WTC11 (cell line): ENCODE data around the gene UQCC2. TPM values are rescaled to one million over a fixed set of nuclear protein-coding genes. Genes with fewer than 3 reads are reported as not detected.

Experiments used
- ATAC-seq: fragments of 200-7000 bp; cut with Tn5 transposase; 2 replicates; pipeline ENCODE4 v1.10.0; 2021; ENCODE audit warnings: mild to moderate bottlenecking, moderate library complexity
- CTCF ChIA-PET: fragments of 300-600 bp; sonication (Branson Sonifier 250); formaldehyde crosslinking; loops from one replicate; lab custom pipeline; 2021; ENCODE audit warnings: antibody characterized with exemption; lab: Charles Lee
- POLR2A ChIA-PET: fragments of 350-600 bp; sonication (Branson Sonifier 250); formaldehyde crosslinking; loops from one replicate; lab custom pipeline; 2021; ENCODE audit warnings: antibody characterized with exemption; lab: Charles Lee
- DNase-seq: peaks from one replicate; pipeline ENCODE4 v3.0.0; 2021; ENCODE audit warnings: low spot score
- H3K27ac Mint-ChIP-seq: 2 replicates; pipeline ENCODE4 v1.8.0; 2021; ENCODE audit warnings: mixed read lengths
- H3K27me3 Mint-ChIP-seq: 2 replicates; pipeline ENCODE4 v1.8.0; 2021; ENCODE audit warnings: low read depth, mild to moderate bottlenecking, moderate library complexity, mixed read lengths
- H3K36me3 Mint-ChIP-seq: 2 replicates; pipeline ENCODE4 v1.8.0; 2021; ENCODE audit warnings: mixed read lengths
- H3K4me1 Mint-ChIP-seq: 2 replicates; pipeline ENCODE4 v1.8.0; 2022; ENCODE audit warnings: mixed read lengths
- H3K4me3 Mint-ChIP-seq: 2 replicates; pipeline ENCODE4 v1.8.0; 2021; ENCODE audit warnings: mild to moderate bottlenecking, moderate library complexity, mixed read lengths
- H3K9me3 Mint-ChIP-seq: 2 replicates; pipeline ENCODE4 v1.8.0; 2021; ENCODE audit warnings: mixed read lengths
- AFF4 ChIP-seq: sonication (generic); formaldehyde crosslinking; IDR thresholded peaks from 2 replicates; pipeline ENCODE4 v1.8.1; 2023; ENCODE audit warnings: mild to moderate bottlenecking, missing genetic modification reagents, borderline replicate concordance
- ARID4B ChIP-seq: sonication (generic); formaldehyde crosslinking; IDR thresholded peaks from 2 replicates; pipeline ENCODE4 v1.8.0; 2023; ENCODE audit warnings: missing genetic modification reagents, mild to moderate bottlenecking, borderline replicate concordance
- ATF3 ChIP-seq: sonication (generic); formaldehyde crosslinking; conservative IDR thresholded peaks from 2 replicates; pipeline ENCODE4 v1.8.1; 2022; ENCODE audit warnings: mild to moderate bottlenecking, missing genetic modification reagents
- ATF6 ChIP-seq: sonication (generic); formaldehyde crosslinking; IDR thresholded peaks from 2 replicates; pipeline ENCODE4 v1.8.1; 2023; ENCODE audit warnings: mild to moderate bottlenecking, missing genetic modification reagents
- FOXP1 ChIP-seq: sonication (generic); formaldehyde crosslinking; IDR thresholded peaks from 2 replicates; pipeline ENCODE4 v1.8.0; 2022; ENCODE audit warnings: missing genetic modification reagents, mild to moderate bottlenecking, moderate library complexity, borderline replicate concordance
- GABPB1 ChIP-seq: sonication (generic); formaldehyde crosslinking; IDR thresholded peaks from 2 replicates; pipeline ENCODE4 v1.8.1; 2023; ENCODE audit warnings: mild to moderate bottlenecking, missing genetic modification reagents
- HMGXB4 ChIP-seq: sonication (generic); formaldehyde crosslinking; IDR thresholded peaks from 2 replicates; pipeline ENCODE4 v1.8.1; 2023; ENCODE audit warnings: mild to moderate bottlenecking, moderate library complexity, missing genetic modification reagents
- IRF2 ChIP-seq: sonication (generic); formaldehyde crosslinking; IDR thresholded peaks from 2 replicates; pipeline ENCODE4 v1.8.0; 2022; ENCODE audit warnings: low read depth, missing genetic modification reagents, borderline replicate concordance
- MXD4 ChIP-seq: fragments of 250-450 bp; sonication (Bioruptor Pico); IDR thresholded peaks from 2 replicates; pipeline ENCODE4 v1.8.0; 2021; ENCODE audit warnings: mild to moderate bottlenecking, moderate library complexity, borderline replicate concordance
- NFATC4 ChIP-seq: fragments of 250-450 bp; sonication (Bioruptor Pico); IDR thresholded peaks from 2 replicates; pipeline ENCODE4 v1.9.0; 2021; ENCODE audit warnings: mild to moderate bottlenecking
- OVOL2 ChIP-seq: fragments of 250-450 bp; sonication (Bioruptor Pico); IDR thresholded peaks from 2 replicates; pipeline ENCODE4 v1.9.0; 2021; ENCODE audit warnings: mild to moderate bottlenecking, borderline replicate concordance
- RELA ChIP-seq: sonication (generic); formaldehyde crosslinking; IDR thresholded peaks from 2 replicates; pipeline ENCODE4 v1.8.1; 2022; ENCODE audit warnings: missing genetic modification reagents, mild to moderate bottlenecking, borderline replicate concordance
- RORB ChIP-seq: fragments of 250-450 bp; sonication (Bioruptor Pico); IDR thresholded peaks from 2 replicates; pipeline ENCODE4 v1.9.0; 2021; ENCODE audit warnings: mild to moderate bottlenecking
- SP1 ChIP-seq: sonication (generic); formaldehyde crosslinking; conservative IDR thresholded peaks from 2 replicates; pipeline ENCODE4 v1.8.1; 2022; ENCODE audit warnings: missing genetic modification reagents
- TEAD1 ChIP-seq: sonication (generic); formaldehyde crosslinking; IDR thresholded peaks from 2 replicates; pipeline ENCODE4 v1.8.0; 2022; ENCODE audit warnings: mild to moderate bottlenecking, missing genetic modification reagents
- TP53 ChIP-seq: sonication (generic); formaldehyde crosslinking; IDR thresholded peaks from 2 replicates; pipeline ENCODE4 v1.8.1; 2023; ENCODE audit warnings: mild to moderate bottlenecking, missing genetic modification reagents
- ZNF317 ChIP-seq: sonication (generic); formaldehyde crosslinking; IDR thresholded peaks from 2 replicates; pipeline ENCODE4 v1.8.1; 2023; ENCODE audit warnings: low read depth, mild to moderate bottlenecking, moderate library complexity, missing genetic modification reagents, borderline replicate concordance
- ZNF423 ChIP-seq: fragments of 250-450 bp; sonication (Bioruptor Pico); IDR thresholded peaks from 2 replicates; pipeline ENCODE4 v2.1.2; 2022; ENCODE audit warnings: mild to moderate bottlenecking, moderate library complexity
- ZNF671 ChIP-seq: fragments of 250-450 bp; sonication (Bioruptor Pico); IDR thresholded peaks from 2 replicates; pipeline ENCODE4 v1.8.0; 2021; ENCODE audit warnings: mild to moderate bottlenecking
- total RNA-seq: library from RNA; stranded (reverse); gene quantifications from 3 replicates; pipeline ENCODE4 v1.2.3, GENCODE V29; 2021
- TF ChIP-seq, protein P1 (sequence below): sonication (generic); formaldehyde crosslinking; IDR thresholded peaks from 2 replicates; pipeline ENCODE4 v1.8.1; 2022; ENCODE audit warnings: missing genetic modification reagents, borderline replicate concordance
- TF ChIP-seq, protein P2 (sequence below): sonication (generic); formaldehyde crosslinking; IDR thresholded peaks from 2 replicates; pipeline ENCODE4 v1.8.1; 2022; ENCODE audit warnings: mild to moderate bottlenecking, missing genetic modification reagents, moderate library complexity, borderline replicate concordance

UQCC2 gene
- total RNA-seq, 1 experiment from 2014 or later: 65.8 TPM

DNA sequence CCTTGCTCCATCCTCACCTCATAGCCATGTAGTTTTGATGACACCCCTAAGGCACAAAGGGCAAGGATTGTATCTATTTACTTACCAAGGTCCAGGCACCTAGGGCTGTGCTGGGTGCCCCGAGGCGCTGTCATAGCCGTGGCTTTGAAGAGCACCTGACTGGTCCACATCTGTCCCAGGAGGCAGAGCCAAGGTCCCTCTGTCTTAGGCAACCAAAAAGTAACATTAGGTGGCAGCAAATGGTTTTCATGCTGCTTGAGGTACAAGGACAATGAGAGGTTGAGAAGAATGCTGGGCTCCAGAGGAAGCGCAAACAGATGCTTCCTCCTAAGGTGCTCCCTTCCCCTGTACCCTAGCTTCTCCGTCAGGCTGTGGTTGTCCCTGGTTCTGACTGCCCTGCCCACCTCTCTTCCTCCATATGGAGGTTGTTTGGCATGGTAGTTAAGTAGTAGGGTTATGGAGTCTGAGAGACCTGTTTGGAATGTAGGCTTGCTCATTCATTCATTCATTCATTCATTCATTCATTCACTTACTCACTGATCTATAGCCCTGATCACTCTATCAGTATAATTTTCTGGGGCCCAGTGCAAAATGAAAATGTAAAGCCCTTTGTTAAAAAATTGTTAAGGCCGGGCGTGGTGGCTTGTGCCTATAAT, 3.0 kb upstream of the UQCC2 start (continued):
- TF ChIP-seq ARID4B: no peak
- no peak for TF ChIP-seq MXD4 (CRISPR knock-in tag)
- TF ChIP-seq TP53 (CRISPR knock-in tag): no peak
- TF ChIP-seq GABPB1 (CRISPR knock-in tag): no peak
- TF ChIP-seq ZNF317 (CRISPR knock-in tag): no peak
- TF ChIP-seq RELA (CRISPR knock-in tag): no peak
- TF ChIP-seq ATF6 (CRISPR knock-in tag): no peak
- no peak for TF ChIP-seq HMGXB4

DNA sequence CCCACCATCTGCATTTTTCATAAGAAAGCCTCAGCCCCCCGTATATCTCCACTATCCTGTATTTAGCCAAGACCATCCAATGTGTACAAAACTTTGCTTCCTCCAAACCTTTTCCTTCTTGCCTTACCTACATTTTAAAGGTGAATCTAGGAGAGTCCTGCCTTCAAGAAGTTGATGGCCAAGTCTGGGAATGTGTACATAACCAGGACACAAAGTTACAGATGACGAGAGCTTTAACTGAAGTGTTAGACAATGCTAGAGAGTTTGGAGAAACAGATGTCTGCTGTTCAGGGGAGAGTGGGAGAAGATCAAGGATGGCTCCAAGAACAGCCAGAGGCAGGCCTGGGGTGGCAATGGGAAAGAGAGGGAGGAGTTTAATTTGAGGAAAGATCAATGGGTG, 2.3 kb upstream of the UQCC2 start:
- no peak overlapping the region for H3K27ac Mint-ChIP-seq
- H3K9me3 Mint-ChIP-seq: no peaks in the 10 kb centered on the region
- peaks cover 26% of the 10 kb centered on the region for H3K4me1 Mint-ChIP-seq
- H3K27me3 Mint-ChIP-seq: no peaks in the 10 kb centered on the region; the same call in 1 of the 2 replicates
- CTCF ChIA-PET: interaction anchor here (1.0 to 3.5 kb wide), 3 partner anchors 9 to 13 kb away, joined by 3 to 34 read pairs (median 3); no protein-coding TSS in a partner anchor
- POLR2A ChIA-PET: no interaction called here
- H3K36me3 Mint-ChIP-seq: peaks cover 22% of the 10 kb centered on the region
- DNase-seq (no peak), ATAC-seq (no peak)
- no peak overlapping the region for H3K4me3 Mint-ChIP-seq
- TF ChIP-seq NFATC4 (CRISPR knock-in tag): no peak
- TF ChIP-seq, protein P1, sequence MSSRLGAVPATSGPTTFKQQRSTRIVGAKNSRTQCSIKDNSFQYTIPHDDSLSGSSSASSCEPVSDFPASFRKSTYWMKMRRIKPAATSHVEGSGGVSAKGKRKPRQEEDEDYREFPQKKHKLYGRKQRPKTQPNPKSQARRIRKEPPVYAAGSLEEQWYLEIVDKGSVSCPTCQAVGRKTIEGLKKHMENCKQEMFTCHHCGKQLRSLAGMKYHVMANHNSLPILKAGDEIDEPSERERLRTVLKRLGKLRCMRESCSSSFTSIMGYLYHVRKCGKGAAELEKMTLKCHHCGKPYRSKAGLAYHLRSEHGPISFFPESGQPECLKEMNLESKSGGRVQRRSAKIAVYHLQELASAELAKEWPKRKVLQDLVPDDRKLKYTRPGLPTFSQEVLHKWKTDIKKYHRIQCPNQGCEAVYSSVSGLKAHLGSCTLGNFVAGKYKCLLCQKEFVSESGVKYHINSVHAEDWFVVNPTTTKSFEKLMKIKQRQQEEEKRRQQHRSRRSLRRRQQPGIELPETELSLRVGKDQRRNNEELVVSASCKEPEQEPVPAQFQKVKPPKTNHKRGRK (CRISPR knock-in tag): no peak
- TF ChIP-seq ZNF671 (CRISPR knock-in tag): no peak
- TF ChIP-seq OVOL2 (CRISPR knock-in tag): no peak
- TF ChIP-seq ZNF423 (CRISPR knock-in tag): no peak
- no peak for TF ChIP-seq TP53 (CRISPR knock-in tag)
- TF ChIP-seq FOXP1: no peak
- TF ChIP-seq, protein P2, sequence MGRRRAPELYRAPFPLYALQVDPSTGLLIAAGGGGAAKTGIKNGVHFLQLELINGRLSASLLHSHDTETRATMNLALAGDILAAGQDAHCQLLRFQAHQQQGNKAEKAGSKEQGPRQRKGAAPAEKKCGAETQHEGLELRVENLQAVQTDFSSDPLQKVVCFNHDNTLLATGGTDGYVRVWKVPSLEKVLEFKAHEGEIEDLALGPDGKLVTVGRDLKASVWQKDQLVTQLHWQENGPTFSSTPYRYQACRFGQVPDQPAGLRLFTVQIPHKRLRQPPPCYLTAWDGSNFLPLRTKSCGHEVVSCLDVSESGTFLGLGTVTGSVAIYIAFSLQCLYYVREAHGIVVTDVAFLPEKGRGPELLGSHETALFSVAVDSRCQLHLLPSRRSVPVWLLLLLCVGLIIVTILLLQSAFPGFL (CRISPR knock-in tag): no peak
- no peak for TF ChIP-seq ATF3
- TF ChIP-seq SP1 (CRISPR knock-in tag): no peak
- TF ChIP-seq AFF4: no peak
- TF ChIP-seq TEAD1 (CRISPR knock-in tag): no peak
- no peak for TF ChIP-seq RORB
- TF ChIP-seq IRF2 (CRISPR knock-in tag): no peak
